ENCODE results near the gene TBC1D12.
"Not testable (repeated sequence)": the region's sequence is repeated elsewhere in the genome, so short reads cannot be mapped to it uniquely, and the experiment has no call there.

- not testable (repeated sequence) for TF ChIP-seq CTCF (IDR thresholded peaks at IDR 0.05; ENCODE audit: insufficient read depth, low read length, poor library complexity, severe bottlenecking); EZH2phosphoT487 (conservative IDR thresholded peaks at IDR 0.05; ENCODE audit: low read length)
Observed at GRCh38 chr10:94531550-94531949, 129.2 kb downstream of the TBC1D12 start.

Data from SU-DHL-6 (cell line).